ENCODE results near the gene SRPK3. TPM values are rescaled to one million over a fixed set of nuclear protein-coding genes. Genes with fewer than 3 reads are reported as not detected.
"Not testable (repeated sequence)": the region's sequence is repeated elsewhere in the genome, so short reads cannot be mapped to it uniquely, and the experiment has no call there.

SRPK3 gene
- total RNA-seq, 2 donors from 2014 or later, result not detected

- ATAC-seq, result no peak
- Mint-ChIP-seq H3K27ac (no peak overlapping the region), H3K36me3 (no peaks in the 10 kb centered on the region), H3K9me3 (no peaks in the 10 kb centered on the region)
- no peak for DNase-seq (ENCODE audit: low spot score in 2 of 2)
Observed at GRCh38 chrX:153807976-153808375, 27.1 kb downstream of the SRPK3 start.

- Mint-ChIP-seq H3K36me3 (no peaks in the 10 kb centered on the region), H3K27ac (no peak overlapping the region), H3K9me3 (no peaks in the 10 kb centered on the region)
- DNase-seq (ENCODE audit: low spot score in 2 of 2) (no peak), ATAC-seq (no peak)
Observed at GRCh38 chrX:153812220-153812619, 31.4 kb downstream of the SRPK3 start.

- no peaks in the 10 kb centered on the region for H3K9me3 Mint-ChIP-seq
- H3K27ac Mint-ChIP-seq, result no peak overlapping the region
- ATAC-seq, result no peak
- no peaks in the 10 kb centered on the region for H3K36me3 Mint-ChIP-seq
- DNase-seq (ENCODE audit: low spot score in 2 of 2), result no peak
Observed at GRCh38 chrX:153813161-153813560, 32.3 kb downstream of the SRPK3 start.

GRCh38 chrX:153814591-153815315 lies 33.9 kb downstream of the SRPK3 start:
- H3K36me3 Mint-ChIP-seq, result no peaks in the 10 kb centered on the region
- ATAC-seq (no peak), DNase-seq (ENCODE audit: low spot score in 2 of 2) (no peak)
- no peaks in the 10 kb centered on the region for H3K9me3 Mint-ChIP-seq
- H3K27ac Mint-ChIP-seq, result no peak overlapping the region

- no peaks in the 10 kb centered on the region for H3K36me3 Mint-ChIP-seq
- no peak overlapping the region for H3K27ac Mint-ChIP-seq
- ATAC-seq (peak; percentile 61 to 65), DNase-seq (ENCODE audit: low spot score in 2 of 2) (no peak)
- no peaks in the 10 kb centered on the region for H3K9me3 Mint-ChIP-seq
Observed at GRCh38 chrX:153816831-153817690, 36.2 kb downstream of the SRPK3 start.

GRCh38 chrX:153818064-153818463 lies 37.2 kb downstream of the SRPK3 start:
- not testable (repeated sequence) for H3K27ac Mint-ChIP-seq; H3K9me3 Mint-ChIP-seq; H3K36me3 Mint-ChIP-seq; ATAC-seq; DNase-seq (ENCODE audit: low spot score in 2 of 2)

- H3K27ac Mint-ChIP-seq, result no peak overlapping the region
- DNase-seq (ENCODE audit: low spot score in 2 of 2) (peak; percentile 61 to 64), ATAC-seq (peak; percentile 83 to 90)
- no peaks in the 10 kb centered on the region for H3K9me3 Mint-ChIP-seq
- no peaks in the 10 kb centered on the region for H3K36me3 Mint-ChIP-seq
Observed at GRCh38 chrX:153818571-153819383, 37.9 kb downstream of the SRPK3 start.

GRCh38 chrX:153819384-153820040 lies 38.7 kb downstream of the SRPK3 start:
- no peak overlapping the region for H3K27ac Mint-ChIP-seq
- DNase-seq (ENCODE audit: low spot score in 2 of 2), result no peak
- H3K36me3 Mint-ChIP-seq, result no peaks in the 10 kb centered on the region
- peak in 1 of 2 donors; percentile 20 for ATAC-seq
- no peaks in the 10 kb centered on the region for H3K9me3 Mint-ChIP-seq

GRCh38 chrX:153820601-153821000 lies 39.8 kb downstream of the SRPK3 start:
- no peaks in the 10 kb centered on the region for H3K9me3 Mint-ChIP-seq
- ATAC-seq (no peak), DNase-seq (ENCODE audit: low spot score in 2 of 2) (no peak)
- H3K27ac Mint-ChIP-seq, result no peak overlapping the region
- no peaks in the 10 kb centered on the region for H3K36me3 Mint-ChIP-seq

- Mint-ChIP-seq H3K36me3 (no peaks in the 10 kb centered on the region), H3K9me3 (no peaks in the 10 kb centered on the region), H3K27ac (no peak overlapping the region)
- DNase-seq (ENCODE audit: low spot score in 2 of 2), result no peak
- no peak for ATAC-seq
Observed at GRCh38 chrX:153821066-153821465, 40.2 kb downstream of the SRPK3 start.

GRCh38 chrX:153824348-153824747 lies 43.5 kb downstream of the SRPK3 start:
- ATAC-seq, result no peak
- no peaks in the 10 kb centered on the region for H3K36me3 Mint-ChIP-seq
- H3K27ac Mint-ChIP-seq, result no peak overlapping the region
- H3K9me3 Mint-ChIP-seq, result no peaks in the 10 kb centered on the region
- no peak for DNase-seq (ENCODE audit: low spot score in 2 of 2)

GRCh38 chrX:153825042-153825441 lies 44.2 kb downstream of the SRPK3 start:
- ATAC-seq, result no peak
- DNase-seq (ENCODE audit: low spot score in 2 of 2), result no peak
- no peak overlapping the region for H3K27ac Mint-ChIP-seq
- no peaks in the 10 kb centered on the region for H3K36me3 Mint-ChIP-seq
- no peaks in the 10 kb centered on the region for H3K9me3 Mint-ChIP-seq

GRCh38 chrX:153827016-153827415 lies 46.2 kb downstream of the SRPK3 start:
- ATAC-seq, result no peak
- Mint-ChIP-seq H3K36me3 (no peaks in the 10 kb centered on the region), H3K9me3 (no peaks in the 10 kb centered on the region), H3K27ac (no peak overlapping the region)
- no peak for DNase-seq (ENCODE audit: low spot score in 2 of 2)

GRCh38 chrX:153827903-153828302 lies 47.1 kb downstream of the SRPK3 start:
- no peaks in the 10 kb centered on the region for H3K36me3 Mint-ChIP-seq
- H3K9me3 Mint-ChIP-seq, result no peaks in the 10 kb centered on the region
- no peak for DNase-seq (ENCODE audit: low spot score in 2 of 2)

GRCh38 chrX:153828308-153828707 lies 47.5 kb downstream of the SRPK3 start:
- H3K9me3 Mint-ChIP-seq, result no peaks in the 10 kb centered on the region
- H3K36me3 Mint-ChIP-seq, result no peaks in the 10 kb centered on the region
- DNase-seq (ENCODE audit: low spot score in 2 of 2), result no peak
- no peak overlapping the region for H3K27ac Mint-ChIP-seq
- ATAC-seq, result no peak

More at GRCh38 chrX:153827903-153828302, 47.1 kb downstream of the SRPK3 start:
- ATAC-seq, result no peak
- no peak overlapping the region for H3K27ac Mint-ChIP-seq

- no peak overlapping the region for H3K27ac Mint-ChIP-seq
- ATAC-seq (peak in 1 of 2 donors; percentile 32), DNase-seq (ENCODE audit: low spot score in 2 of 2) (no peak)
- H3K36me3 Mint-ChIP-seq, result no peaks in the 10 kb centered on the region
- H3K9me3 Mint-ChIP-seq, result no peaks in the 10 kb centered on the region
Observed at GRCh38 chrX:153828723-153829548, 48.1 kb downstream of the SRPK3 start.

All from activated naive CD4-positive, alpha-beta T cell treated with anti-CD3 and anti-CD28 coated beads, Interleukin-2, amount 50 U/mL, for 72 hours (primary cell).